SK-N-MC (cell line): ENCODE data around the gene FHIT.

Experiments
- EZH2 ChIP-seq: fragments of 200-600 bp; sonication (generic); IDR thresholded peaks from one replicate; pipeline ENCODE4 v1.6.1; 2017; ENCODE audit warnings: antibody characterized with exemption
- FOXP2 ChIP-seq: optimal IDR thresholded peaks from 2 replicates; pipeline ENCODE3; 2011; ENCODE audit warnings: mild to moderate bottlenecking, moderate library complexity; ENCODE audit not compliant: insufficient read depth; ENCODE audit errors: extremely low read length, control extremely low read depth
- POLR2AphosphoS5 ChIP-seq: IDR thresholded peaks from 2 replicates; pipeline ENCODE4 v1.6.1; 2012; ENCODE audit warnings: mild to moderate bottlenecking, low read depth, low read length, borderline replicate concordance

GRCh38 chr3:59829527-59829926, 1421.7 kb downstream of the FHIT start:
- TF ChIP-seq POLR2AphosphoS5: no peak
- no peak for TF ChIP-seq EZH2
- TF ChIP-seq FOXP2: no peak
